ENCODE measurements around the gene TPBGL. TPM values are rescaled to one million over a fixed set of nuclear protein-coding genes. Genes with fewer than 3 reads are reported as not detected.

Gene TPBGL
- total RNA-seq, 1 donor from 2014 or later = 0.64 TPM

DNA sequence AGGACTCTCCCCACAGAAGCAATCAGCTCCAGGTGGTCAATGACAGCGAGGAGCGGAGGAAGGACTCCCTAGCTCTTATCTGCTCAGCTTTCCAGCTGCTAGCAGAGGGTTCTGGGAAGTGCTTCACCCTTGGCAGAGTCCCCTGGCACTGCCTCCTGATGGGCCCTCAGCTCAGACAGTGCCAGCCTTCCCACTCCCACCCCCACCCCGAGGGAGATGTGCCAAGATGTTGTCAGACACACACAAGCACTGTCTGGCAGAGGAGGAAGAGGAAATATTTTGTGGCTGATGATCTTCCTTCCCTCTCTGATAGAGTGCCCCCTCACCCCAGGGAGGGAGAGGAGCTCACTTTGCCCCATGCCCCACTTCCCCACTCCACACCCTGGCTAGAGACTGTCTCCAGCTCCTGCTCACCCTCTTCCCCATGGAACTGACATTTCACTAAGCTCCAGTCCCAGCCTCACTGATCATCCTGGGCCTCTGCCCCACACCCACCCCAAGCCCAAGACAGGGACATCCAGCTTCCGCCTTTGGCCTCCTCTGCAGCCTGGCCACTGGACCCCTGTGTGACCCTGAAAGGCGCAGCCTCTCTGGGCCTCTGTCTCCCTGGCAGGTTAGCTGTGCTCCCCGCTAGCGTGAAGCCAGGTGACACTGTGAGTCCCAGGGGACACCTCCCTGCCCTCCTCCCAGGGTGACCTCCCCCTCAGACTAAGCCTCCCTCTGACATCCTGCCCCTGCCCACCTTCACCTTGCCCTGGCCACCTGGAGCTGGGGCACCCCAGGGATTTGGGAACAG lies 45.2 kb upstream of the TPBGL start:
- H3K9me3 ChIP-seq = no peaks in the 10 kb centered on the region
- intact Hi-C loops (cut with DNase I) = no loop called here
- H3K4me3 ChIP-seq = no peak overlapping the region
- peak overlapping the region; percentile 32 for H3K27ac ChIP-seq
- TF ChIP-seq, protein P1, sequence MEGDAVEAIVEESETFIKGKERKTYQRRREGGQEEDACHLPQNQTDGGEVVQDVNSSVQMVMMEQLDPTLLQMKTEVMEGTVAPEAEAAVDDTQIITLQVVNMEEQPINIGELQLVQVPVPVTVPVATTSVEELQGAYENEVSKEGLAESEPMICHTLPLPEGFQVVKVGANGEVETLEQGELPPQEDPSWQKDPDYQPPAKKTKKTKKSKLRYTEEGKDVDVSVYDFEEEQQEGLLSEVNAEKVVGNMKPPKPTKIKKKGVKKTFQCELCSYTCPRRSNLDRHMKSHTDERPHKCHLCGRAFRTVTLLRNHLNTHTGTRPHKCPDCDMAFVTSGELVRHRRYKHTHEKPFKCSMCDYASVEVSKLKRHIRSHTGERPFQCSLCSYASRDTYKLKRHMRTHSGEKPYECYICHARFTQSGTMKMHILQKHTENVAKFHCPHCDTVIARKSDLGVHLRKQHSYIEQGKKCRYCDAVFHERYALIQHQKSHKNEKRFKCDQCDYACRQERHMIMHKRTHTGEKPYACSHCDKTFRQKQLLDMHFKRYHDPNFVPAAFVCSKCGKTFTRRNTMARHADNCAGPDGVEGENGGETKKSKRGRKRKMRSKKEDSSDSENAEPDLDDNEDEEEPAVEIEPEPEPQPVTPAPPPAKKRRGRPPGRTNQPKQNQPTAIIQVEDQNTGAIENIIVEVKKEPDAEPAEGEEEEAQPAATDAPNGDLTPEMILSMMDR (IDR thresholded peaks at IDR 0.05) = no peak
- H3K36me3 ChIP-seq = no peaks in the 10 kb centered on the region
- peak; percentile 88 for ATAC-seq
- DNase-seq = peak; percentile 85
- H3K27me3 ChIP-seq = no peaks in the 10 kb centered on the region
- H3K4me1 ChIP-seq = peaks cover 28% of the 10 kb centered on the region

DNA sequence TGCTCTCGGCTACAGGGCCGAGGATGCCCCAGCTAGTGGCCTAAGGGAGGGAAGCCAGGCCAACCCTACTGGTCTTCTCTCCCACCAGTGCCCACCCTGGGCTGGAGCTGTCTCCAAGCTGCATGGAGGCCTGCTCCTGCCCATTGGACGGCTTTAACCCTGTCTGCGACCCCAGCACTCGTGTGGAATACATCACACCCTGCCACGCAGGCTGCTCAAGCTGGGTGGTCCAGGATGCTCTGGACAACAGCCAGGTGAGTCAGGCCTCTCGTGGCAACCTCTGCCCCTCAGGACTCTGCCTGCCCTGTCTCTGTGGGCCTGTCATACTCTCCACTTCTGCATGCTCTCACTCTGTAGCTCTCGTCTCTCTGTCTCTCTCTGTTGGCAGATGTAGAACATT lies 44.1 kb upstream of the TPBGL start:
- Histone ChIP-seq H3K9me3 (no peaks in the 10 kb centered on the region), H3K4me3 (no peak overlapping the region), H3K27me3 (no peaks in the 10 kb centered on the region), H3K36me3 (no peaks in the 10 kb centered on the region), H3K27ac (no peak overlapping the region), H3K4me1 (peaks cover 24% of the 10 kb centered on the region)
- TF ChIP-seq, protein P1 (IDR thresholded peaks at IDR 0.05) = no peak
- DNase-seq (peak; percentile 59), ATAC-seq (no peak)
- intact Hi-C loops (cut with DNase I) = no loop called here

DNA sequence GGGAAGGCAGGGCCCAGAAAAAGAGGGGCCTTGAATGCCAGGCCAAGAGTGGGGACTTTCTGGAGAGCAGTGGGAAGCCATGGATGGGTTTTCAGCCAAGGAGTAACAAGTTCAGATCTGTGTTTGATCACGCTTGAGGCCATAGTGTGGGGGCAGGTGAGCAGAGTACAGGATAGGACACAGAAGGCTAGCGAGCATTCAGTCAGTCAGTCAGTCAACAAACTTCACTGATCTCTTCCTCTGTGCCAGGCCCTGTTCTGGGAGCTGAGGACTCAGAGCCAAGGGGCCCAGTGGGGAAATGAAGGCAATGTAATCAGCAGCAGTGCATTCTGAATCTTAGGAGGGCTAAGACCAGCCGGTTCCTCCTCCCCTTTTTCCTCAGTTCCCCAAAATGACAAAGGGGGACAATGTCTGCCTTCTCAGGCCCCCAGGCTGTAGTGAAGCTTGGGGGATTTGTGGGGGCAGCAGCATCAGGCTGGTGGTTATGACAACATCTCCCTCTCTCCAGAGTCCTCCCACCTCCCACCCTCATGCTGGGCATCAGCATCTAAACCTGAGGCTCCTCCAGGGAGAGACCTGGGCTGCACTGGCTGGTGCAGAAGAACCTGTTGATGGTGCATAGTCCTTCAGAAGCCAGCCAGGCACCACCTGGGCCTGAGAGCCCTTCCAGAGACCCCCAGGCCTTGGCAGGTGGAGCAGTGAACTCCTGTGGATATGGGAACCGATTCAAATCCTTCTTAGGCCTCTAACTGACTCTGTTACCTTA lies 42.9 kb upstream of the TPBGL start:
- no peaks in the 10 kb centered on the region for H3K36me3 ChIP-seq
- peaks cover 22% of the 10 kb centered on the region for H3K4me1 ChIP-seq
- no peaks in the 10 kb centered on the region for H3K27me3 ChIP-seq
- no peak overlapping the region for H3K4me3 ChIP-seq
- H3K9me3 ChIP-seq = no peaks in the 10 kb centered on the region
- peak; percentile 39 for DNase-seq
- intact Hi-C loops (cut with DNase I) = no loop called here
- TF ChIP-seq, protein P1 (IDR thresholded peaks at IDR 0.05) = no peak
- no peak for ATAC-seq
- no peak overlapping the region for H3K27ac ChIP-seq

DNA sequence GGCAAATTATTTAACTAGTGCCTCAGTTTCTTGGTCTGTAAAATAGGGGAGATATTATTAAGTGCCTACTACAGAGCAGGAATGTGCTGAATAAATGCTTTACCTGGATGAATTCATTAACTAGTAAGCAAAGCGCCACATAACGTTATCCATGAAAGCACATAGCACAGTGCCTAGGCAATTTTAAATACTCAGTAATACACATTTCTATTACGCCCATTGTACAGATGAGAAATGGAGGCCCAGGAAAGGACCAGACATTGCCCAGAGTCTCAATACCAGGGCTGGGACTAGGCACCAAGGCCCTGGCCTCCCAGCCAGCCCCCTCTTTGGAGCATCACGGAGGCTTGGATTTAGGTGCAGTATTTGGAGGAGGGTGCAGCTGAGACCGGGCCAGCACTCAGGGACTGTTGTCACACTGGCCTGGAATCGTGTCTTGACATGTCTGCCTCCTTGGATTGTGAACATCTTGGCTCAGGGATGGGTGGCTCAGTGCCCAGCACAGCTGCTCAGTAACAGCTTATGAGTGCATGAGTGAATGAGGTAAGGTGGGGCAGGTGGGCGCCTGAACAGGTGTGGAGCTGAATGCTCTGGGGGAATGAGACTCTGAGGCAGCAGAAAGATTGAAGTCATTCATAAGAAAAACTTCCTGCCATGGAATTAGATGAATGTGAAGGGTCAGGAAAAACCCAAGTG lies 42.1 kb upstream of the TPBGL start:
- intact Hi-C loops (cut with DNase I) = no loop called here
- DNase-seq = peak; percentile 40
- Histone ChIP-seq H3K27me3 (no peaks in the 10 kb centered on the region), H3K36me3 (no peaks in the 10 kb centered on the region), H3K27ac (no peak overlapping the region), H3K9me3 (no peaks in the 10 kb centered on the region), H3K4me3 (no peak overlapping the region), H3K4me1 (peaks cover 22% of the 10 kb centered on the region)
- TF ChIP-seq, protein P1 (IDR thresholded peaks at IDR 0.05) = no peak
- no peak for ATAC-seq

DNA sequence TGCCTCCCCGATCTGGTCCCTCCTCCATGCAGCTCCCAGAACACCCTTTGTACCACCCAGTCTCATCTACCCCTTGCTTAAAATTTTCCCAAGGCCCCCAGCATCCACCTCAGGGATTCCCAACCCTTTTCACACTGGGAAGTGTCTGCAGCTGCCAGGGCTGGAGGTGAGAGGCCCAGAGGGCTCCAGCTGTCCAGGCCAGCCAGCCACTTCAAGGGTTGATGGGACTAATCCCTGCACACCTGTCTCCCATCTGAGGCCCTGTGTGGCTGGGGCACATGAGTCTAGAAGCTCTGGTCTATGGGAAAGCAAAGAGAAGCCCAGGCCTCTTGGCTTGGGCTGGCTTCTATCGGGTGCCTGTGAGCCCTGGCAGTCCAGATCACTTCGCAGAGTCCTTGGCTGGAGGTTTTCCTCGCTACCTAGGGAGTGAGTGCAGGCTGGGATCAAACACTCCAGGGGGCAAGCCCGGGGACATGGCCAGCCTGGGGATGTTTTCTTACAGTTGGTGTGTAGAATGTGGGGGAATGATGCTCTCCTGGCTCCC lies 41.1 kb upstream of the TPBGL start:
- no peak overlapping the region for H3K4me3 ChIP-seq
- H3K4me1 ChIP-seq = peaks cover 17% of the 10 kb centered on the region
- H3K27me3 ChIP-seq = no peaks in the 10 kb centered on the region
- DNase-seq (peak; percentile 38), ATAC-seq (no peak)
- H3K9me3 ChIP-seq = no peaks in the 10 kb centered on the region
- intact Hi-C loops (cut with DNase I) = no loop called here
- no peak overlapping the region for H3K27ac ChIP-seq
- TF ChIP-seq, protein P1 (IDR thresholded peaks at IDR 0.05) = no peak
- no peaks in the 10 kb centered on the region for H3K36me3 ChIP-seq
